ENCODE data around the gene RBP4. TPM values are rescaled to one million over a fixed set of nuclear protein-coding genes. Genes with fewer than 3 reads are reported as not detected.

RBP4 gene
- polyA plus RNA-seq, 1 donor, result 33.9 TPM

DNA sequence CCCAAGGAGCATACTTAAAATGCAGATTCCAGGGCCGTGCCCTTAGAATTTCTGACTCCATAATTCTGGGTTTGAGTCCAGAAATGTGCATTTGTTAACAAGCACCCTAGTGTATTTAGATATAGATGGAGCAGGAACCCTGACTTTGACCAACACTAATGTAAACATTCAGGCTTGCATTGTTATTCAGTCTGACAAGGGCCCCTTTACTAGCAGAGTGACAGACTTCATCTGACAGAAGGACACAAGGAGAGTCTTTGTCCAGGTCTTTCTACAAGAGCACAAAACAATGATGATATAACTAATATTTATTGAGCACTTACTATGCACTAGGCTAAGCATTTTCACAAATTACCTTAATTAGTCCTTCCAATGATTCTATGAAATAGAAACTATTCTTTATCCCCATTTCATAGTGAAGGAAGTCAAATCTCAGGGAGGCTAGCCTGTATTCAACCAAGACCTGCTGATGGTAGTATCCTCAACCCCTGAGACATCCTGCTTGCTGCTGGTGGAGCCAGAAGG lies 3.9 kb downstream of the RBP4 start:
- WGBS (ENCODE audit: insufficient coverage, low lambda C conversion rate), result no CpG with 5 or more reads among the region's 1 CpG
- no peak overlapping the region for H3K27ac ChIP-seq (ENCODE audit: low read length)
- no peaks in the 10 kb centered on the region for H3K9me3 ChIP-seq (ENCODE audit: control insufficient read depth, low read depth, low read length)
- DNase-seq, result no peak
- H3K36me3 ChIP-seq (ENCODE audit: control insufficient read depth, insufficient read depth, low read length), result peaks cover 3% of the 10 kb centered on the region
- no peak overlapping the region for H3K4me3 ChIP-seq (ENCODE audit: low read length)
- peaks cover 19% of the 10 kb centered on the region for H3K27me3 ChIP-seq (ENCODE audit: control insufficient read depth, insufficient read depth, low read length)
- H3K4me1 ChIP-seq (ENCODE audit: control insufficient read depth, insufficient read depth, low read length), result peaks cover under 1% of the 10 kb centered on the region

DNA sequence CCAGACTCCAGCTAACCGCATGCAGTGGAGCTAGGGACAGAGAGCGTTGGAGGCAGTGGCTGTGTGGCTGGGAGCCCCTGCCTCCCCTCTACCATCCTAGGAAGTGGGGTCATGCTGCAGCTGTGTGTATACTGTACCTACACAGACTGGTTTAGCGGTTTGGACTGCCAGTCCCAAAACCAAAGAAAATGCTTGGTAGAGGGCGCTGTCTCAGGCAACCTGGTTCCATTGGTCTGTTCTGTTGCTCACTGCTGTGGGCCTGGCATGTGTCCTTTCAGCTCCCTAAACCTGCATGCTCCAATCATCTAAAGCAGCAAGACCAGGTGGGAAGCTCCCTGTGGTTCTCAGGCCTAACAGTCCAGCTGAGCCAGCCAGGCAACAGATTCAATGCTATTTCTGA lies 4.5 kb downstream of the RBP4 start:
- DNase-seq, result no peak

DNA sequence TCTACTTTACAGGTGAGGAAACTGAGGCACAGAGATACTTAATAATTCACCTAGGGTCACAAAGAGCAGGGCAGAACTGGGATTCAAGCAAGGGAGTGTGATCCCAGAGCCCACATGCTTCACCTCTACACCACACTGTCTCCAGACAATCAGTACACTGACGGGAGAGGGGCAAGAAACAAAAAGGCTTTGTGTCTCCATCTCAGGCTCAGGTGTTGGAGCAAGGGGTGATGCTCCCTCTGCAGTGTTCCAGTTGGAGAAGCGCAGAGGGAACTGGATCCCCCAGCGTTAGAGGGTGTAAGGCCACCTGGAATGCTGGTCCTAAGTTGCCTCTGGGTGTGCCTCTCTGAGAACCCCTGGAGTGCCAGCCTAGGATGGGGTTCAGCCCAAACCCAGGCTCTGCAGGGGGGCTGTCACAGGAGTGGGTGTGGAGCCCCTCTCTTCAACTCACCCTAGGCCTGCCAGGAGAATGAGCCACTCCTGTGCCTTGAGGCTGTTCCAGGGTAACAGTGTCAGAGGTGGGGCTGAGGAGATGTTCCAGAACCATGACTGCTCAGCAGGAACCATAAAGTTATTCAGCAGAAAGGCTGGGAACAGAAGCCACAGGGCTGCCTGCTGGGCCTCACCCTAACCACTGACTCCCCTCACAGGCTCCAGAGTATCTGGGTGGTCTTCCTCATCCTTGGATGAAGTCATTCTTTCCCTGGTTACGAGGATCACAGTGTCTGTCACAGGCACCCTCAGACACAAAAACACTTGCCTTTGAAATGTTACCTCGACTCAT lies 5.5 kb downstream of the RBP4 start:
- Histone ChIP-seq H3K27me3 (ENCODE audit: control insufficient read depth, insufficient read depth, low read length) (peaks cover 8% of the 10 kb centered on the region), H3K9me3 (ENCODE audit: control insufficient read depth, low read depth, low read length) (no peaks in the 10 kb centered on the region), H3K36me3 (ENCODE audit: control insufficient read depth, insufficient read depth, low read length) (peaks cover 3% of the 10 kb centered on the region), H3K4me3 (ENCODE audit: low read length) (no peak overlapping the region), H3K27ac (ENCODE audit: low read length) (no peak overlapping the region), H3K4me1 (ENCODE audit: control insufficient read depth, insufficient read depth, low read length) (peaks cover 15% of the 10 kb centered on the region)
- no peak for DNase-seq
- 80% methylated on average over 1 of the region's 5 CpGs for WGBS (ENCODE audit: insufficient coverage, low lambda C conversion rate)

More for the DNA sequence above, 4.5 kb downstream of the RBP4 start:
- peaks cover 3% of the 10 kb centered on the region for H3K36me3 ChIP-seq (ENCODE audit: control insufficient read depth, insufficient read depth, low read length)
- no CpG with 5 or more reads among the region's 4 CpGs for WGBS (ENCODE audit: insufficient coverage, low lambda C conversion rate)
- no peak overlapping the region for H3K27ac ChIP-seq (ENCODE audit: low read length)
- H3K4me3 ChIP-seq (ENCODE audit: low read length), result no peak overlapping the region
- H3K27me3 ChIP-seq (ENCODE audit: control insufficient read depth, insufficient read depth, low read length), result peaks cover 13% of the 10 kb centered on the region
- no peaks in the 10 kb centered on the region for H3K9me3 ChIP-seq (ENCODE audit: control insufficient read depth, low read depth, low read length)
- peaks cover 6% of the 10 kb centered on the region for H3K4me1 ChIP-seq (ENCODE audit: control insufficient read depth, insufficient read depth, low read length)

GRCh38 chr10:93594518-93594917 lies 6.5 kb downstream of the RBP4 start:
- Histone ChIP-seq H3K27me3 (ENCODE audit: control insufficient read depth, insufficient read depth, low read length) (no peaks in the 10 kb centered on the region), H3K4me3 (ENCODE audit: low read length) (no peak overlapping the region), H3K9me3 (ENCODE audit: control insufficient read depth, low read depth, low read length) (no peaks in the 10 kb centered on the region), H3K36me3 (ENCODE audit: control insufficient read depth, insufficient read depth, low read length) (peaks cover 3% of the 10 kb centered on the region), H3K4me1 (ENCODE audit: control insufficient read depth, insufficient read depth, low read length) (peaks cover 16% of the 10 kb centered on the region), H3K27ac (ENCODE audit: low read length) (no peak overlapping the region)
- no CpG with 5 or more reads among the region's 7 CpGs for WGBS (ENCODE audit: insufficient coverage, low lambda C conversion rate)
- no peak for DNase-seq

DNA sequence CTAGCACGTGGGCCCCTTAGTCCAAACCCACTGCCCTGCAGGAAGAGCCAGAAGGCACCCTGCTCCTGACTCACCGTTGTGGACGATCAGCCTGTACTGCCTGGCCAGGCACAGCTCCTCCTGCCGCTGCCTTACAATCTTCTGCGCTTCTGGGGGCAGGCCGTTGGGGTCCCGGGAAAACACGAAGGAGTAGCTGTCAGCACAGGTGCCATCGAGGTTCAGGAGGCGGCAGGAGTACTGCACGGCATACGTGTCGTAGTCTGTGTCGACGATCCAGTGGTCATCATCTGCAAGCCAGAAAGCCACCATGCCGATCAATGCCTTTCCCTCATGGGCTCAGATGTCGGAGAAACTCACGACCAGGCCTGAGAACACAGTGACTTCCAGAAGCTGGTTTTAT lies 7.3 kb downstream of the RBP4 start:
- no CpG with 5 or more reads among the region's 18 CpGs for WGBS (ENCODE audit: insufficient coverage, low lambda C conversion rate)
- Histone ChIP-seq H3K9me3 (ENCODE audit: control insufficient read depth, low read depth, low read length) (no peaks in the 10 kb centered on the region), H3K27ac (ENCODE audit: low read length) (no peak overlapping the region), H3K27me3 (ENCODE audit: control insufficient read depth, insufficient read depth, low read length) (no peaks in the 10 kb centered on the region), H3K4me1 (ENCODE audit: control insufficient read depth, insufficient read depth, low read length) (peaks cover 16% of the 10 kb centered on the region), H3K4me3 (ENCODE audit: low read length) (no peak overlapping the region), H3K36me3 (ENCODE audit: control insufficient read depth, insufficient read depth, low read length) (peaks cover 3% of the 10 kb centered on the region)
- no peak for DNase-seq

- no peak overlapping the region for H3K27ac ChIP-seq (ENCODE audit: low read length)
- H3K36me3 ChIP-seq (ENCODE audit: control insufficient read depth, insufficient read depth, low read length), result peaks cover 3% of the 10 kb centered on the region
- no peak overlapping the region for H3K4me3 ChIP-seq (ENCODE audit: low read length)
- DNase-seq, result no peak
- H3K4me1 ChIP-seq (ENCODE audit: control insufficient read depth, insufficient read depth, low read length), result peaks cover 16% of the 10 kb centered on the region
- WGBS (ENCODE audit: insufficient coverage, low lambda C conversion rate), result 100% methylated on average over 2 of the region's 4 CpGs
- H3K9me3 ChIP-seq (ENCODE audit: control insufficient read depth, low read depth, low read length), result no peaks in the 10 kb centered on the region
- H3K27me3 ChIP-seq (ENCODE audit: control insufficient read depth, insufficient read depth, low read length), result no peaks in the 10 kb centered on the region
Measured at GRCh38 chr10:93593254-93593653, 7.8 kb downstream of the RBP4 start.

GRCh38 chr10:93591065-93591808 lies 9.8 kb downstream of the RBP4 start:
- H3K36me3 ChIP-seq (ENCODE audit: control insufficient read depth, insufficient read depth, low read length), result peaks cover 3% of the 10 kb centered on the region
- H3K27me3 ChIP-seq (ENCODE audit: control insufficient read depth, insufficient read depth, low read length), result no peaks in the 10 kb centered on the region
- H3K9me3 ChIP-seq (ENCODE audit: control insufficient read depth, low read depth, low read length), result no peaks in the 10 kb centered on the region
- peaks cover 16% of the 10 kb centered on the region for H3K4me1 ChIP-seq (ENCODE audit: control insufficient read depth, insufficient read depth, low read length)
- H3K27ac ChIP-seq (ENCODE audit: low read length), result peak overlapping the region; percentile 63
- no CpG with 5 or more reads among the region's 8 CpGs for WGBS (ENCODE audit: insufficient coverage, low lambda C conversion rate)
- no peak overlapping the region for H3K4me3 ChIP-seq (ENCODE audit: low read length)
- DNase-seq, result peak; percentile 68 to 92

DNA sequence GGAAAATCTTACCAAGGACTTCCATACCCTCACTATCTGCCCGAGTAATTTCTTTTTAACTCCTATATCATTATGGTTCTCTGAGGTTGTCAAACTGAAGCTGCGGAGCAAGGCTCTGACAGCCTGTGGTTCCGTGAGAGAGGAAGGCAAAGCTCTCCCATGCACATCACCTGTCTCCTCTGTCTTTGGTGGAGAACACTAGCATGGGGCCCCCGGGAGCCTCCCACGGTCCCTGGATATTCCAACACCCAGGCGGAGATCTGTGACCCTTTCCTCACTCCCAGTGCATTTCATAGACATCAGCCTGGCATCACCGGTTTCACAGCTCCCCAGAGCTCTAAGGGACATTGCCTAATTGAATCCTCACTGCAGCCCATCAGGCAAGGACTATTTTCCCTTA lies 10.4 kb downstream of the RBP4 start:
- no peak for DNase-seq
- no peak overlapping the region for H3K27ac ChIP-seq (ENCODE audit: low read length)
- no peaks in the 10 kb centered on the region for H3K27me3 ChIP-seq (ENCODE audit: control insufficient read depth, insufficient read depth, low read length)
- H3K36me3 ChIP-seq (ENCODE audit: control insufficient read depth, insufficient read depth, low read length), result peaks cover 3% of the 10 kb centered on the region
- peaks cover 16% of the 10 kb centered on the region for H3K4me1 ChIP-seq (ENCODE audit: control insufficient read depth, insufficient read depth, low read length)
- WGBS (ENCODE audit: insufficient coverage, low lambda C conversion rate), result no CpG with 5 or more reads among the region's 7 CpGs
- H3K4me3 ChIP-seq (ENCODE audit: low read length), result no peak overlapping the region
- no peaks in the 10 kb centered on the region for H3K9me3 ChIP-seq (ENCODE audit: control insufficient read depth, low read depth, low read length)

GRCh38 chr10:93589648-93590562 lies 11.1 kb downstream of the RBP4 start:
- H3K4me1 ChIP-seq (ENCODE audit: control insufficient read depth, insufficient read depth, low read length), result peaks cover 16% of the 10 kb centered on the region

DNA sequence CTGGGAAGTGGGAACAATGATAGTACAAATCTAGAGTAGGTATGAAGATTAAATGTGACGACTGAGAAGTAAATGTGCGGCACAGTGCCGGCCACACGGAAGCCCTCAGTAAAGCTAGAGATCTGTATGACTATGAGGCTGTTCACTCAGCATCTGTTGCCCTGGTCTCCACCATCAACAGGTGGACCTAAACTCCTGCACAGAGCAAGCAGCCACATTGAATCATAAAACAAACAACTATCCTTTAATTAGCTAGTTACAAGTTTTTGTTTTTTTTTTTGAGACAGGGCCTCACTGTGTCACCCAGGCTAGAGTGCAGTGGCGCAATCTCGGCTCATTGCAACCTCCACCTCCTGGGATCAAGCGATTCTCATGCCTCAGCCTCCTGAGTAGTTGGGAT lies 16.6 kb downstream of the RBP4 start:
- Histone ChIP-seq H3K4me1 (ENCODE audit: control insufficient read depth, insufficient read depth, low read length) (no peaks in the 10 kb centered on the region), H3K27ac (ENCODE audit: low read length) (no peak overlapping the region), H3K36me3 (ENCODE audit: control insufficient read depth, insufficient read depth, low read length) (no peaks in the 10 kb centered on the region), H3K4me3 (ENCODE audit: low read length) (no peak overlapping the region), H3K27me3 (ENCODE audit: control insufficient read depth, insufficient read depth, low read length) (no peaks in the 10 kb centered on the region), H3K9me3 (ENCODE audit: control insufficient read depth, low read depth, low read length) (no peaks in the 10 kb centered on the region)
- WGBS (ENCODE audit: insufficient coverage, low lambda C conversion rate), result no CpG with 5 or more reads among the region's 7 CpGs
- no peak for DNase-seq

More at GRCh38 chr10:93589648-93590562, 11.1 kb downstream of the RBP4 start:
- no peak overlapping the region for H3K27ac ChIP-seq (ENCODE audit: low read length)
- WGBS (ENCODE audit: insufficient coverage, low lambda C conversion rate), result 100% methylated on average over 1 of the region's 15 CpGs
- H3K9me3 ChIP-seq (ENCODE audit: control insufficient read depth, low read depth, low read length), result no peaks in the 10 kb centered on the region
- no peak overlapping the region for H3K4me3 ChIP-seq (ENCODE audit: low read length)
- no peaks in the 10 kb centered on the region for H3K27me3 ChIP-seq (ENCODE audit: control insufficient read depth, insufficient read depth, low read length)
- peaks cover 3% of the 10 kb centered on the region for H3K36me3 ChIP-seq (ENCODE audit: control insufficient read depth, insufficient read depth, low read length)
- DNase-seq, result no peak
